K562 (cell line): ENCODE measurements around the gene PNPLA1. TPM values are rescaled to one million over a fixed set of nuclear protein-coding genes. Genes with fewer than 3 reads are reported as not detected.
A peak's percentile ranks its signal among the peaks of the same experiment; 100 is the strongest.

Source experiments
- ARID1B ChIP-seq: fragments of 450-650 bp; IDR thresholded peaks from 2 replicates; pipeline ENCODE4 v1.6.1; 2016; ENCODE audit warnings: antibody characterized with exemption, mild to moderate bottlenecking, inconsistent platforms
- GTF2A2 ChIP-seq: IDR thresholded peaks from 2 replicates; pipeline ENCODE4 v1.6.1; 2016; ENCODE audit warnings: mild to moderate bottlenecking, missing genetic modification characterization, missing compliant biosample characterization
- HMGN3 ChIP-seq: IDR thresholded peaks from 2 replicates; pipeline ENCODE4 v1.6.1; 2011; ENCODE audit warnings: borderline replicate concordance, low read depth, mild to moderate bottlenecking, mixed read lengths, low read length; ENCODE audit not compliant: insufficient read length; ENCODE audit errors: extremely low read depth
- KDM1A ChIP-seq, 2 experiments: fragments of 450-650 bp; IDR thresholded peaks; 2 replicates each; pipeline ENCODE4 v1.6.1; 2016; ENCODE audit warnings: mild to moderate bottlenecking in 2 of 2
- SMAD4 ChIP-seq: fragments of 250-450 bp; sonication (Bioruptor Pico); conservative IDR thresholded peaks from 2 replicates; pipeline ENCODE4 v1.8.0; 2021; ENCODE audit warnings: inconsistent platforms, mild to moderate bottlenecking, moderate library complexity
- SREBF1 ChIP-seq: fragments of 150-350 bp; IDR thresholded peaks from 2 replicates; pipeline ENCODE4 v1.6.1; 2014; ENCODE audit warnings: antibody characterized with exemption, low read depth, low read length, borderline replicate concordance
- SRF ChIP-seq, 2 experiments: fragments of 250-450, 450-650 bp in 1 of 2; sonication (Bioruptor Pico) in 1 of 2; sonication (generic) in 1 of 2; formaldehyde crosslinking; IDR thresholded peaks; 2 replicates each; pipeline versions ENCODE4 v1.5.0 to v1.5.1; 2020 to 2022; ENCODE audit warnings: mild to moderate bottlenecking in 1 of 2, missing genetic modification reagents in 1 of 2
- TAF9B ChIP-seq: fragments of 450-650 bp; IDR thresholded peaks from 2 replicates; pipeline ENCODE4 v1.6.1; 2018; ENCODE audit warnings: mild to moderate bottlenecking; ENCODE audit not compliant: partially characterized antibody
- ZBTB40 ChIP-seq, 2 experiments: fragments of 450-650 bp in 1 of 2; sonication (generic) in 1 of 2; formaldehyde crosslinking in 1 of 2; IDR thresholded peaks; 2 replicates each; pipeline versions ENCODE4 v1.7.1 to v1.9.0; 2016 to 2022; ENCODE audit warnings: inconsistent platforms in 1 of 2, mild to moderate bottlenecking in 1 of 2, missing genetic modification reagents in 1 of 2
- ZC3H11A ChIP-seq: IDR thresholded peaks from 2 replicates; pipeline ENCODE4 v1.6.1; 2012; ENCODE audit warnings: low read depth, low read length, improper control_type of control experiment
- ZC3H4 ChIP-seq: sonication (generic); formaldehyde crosslinking; IDR thresholded peaks from 2 replicates; pipeline ENCODE4 v1.9.0; 2021; ENCODE audit warnings: missing genetic modification reagents, borderline replicate concordance
- ZNF584 ChIP-seq: fragments of 200-800 bp; sonication (Bioruptor generic); IDR thresholded peaks from 2 replicates; pipeline ENCODE4 v1.6.1; 2016; ENCODE audit warnings: low read depth, mild to moderate bottlenecking, missing genetic modification characterization, missing compliant biosample characterization
- polyA plus RNA-seq, 8 experiments: library from polyadenylated mRNA; depleted of rRNA in 4 of 8; stranded (reverse) in 5 of 8; unstranded in 3 of 8; fragments of >200 nt; fragmentation: Nextera tagmentation in 2 of 8; fragmentation: Illumina TruSeq in 1 of 8; extraction: Ambion mirVana in 2 of 8; extraction: Trizol in 1 of 8; gene quantifications; 2 replicates each; pipeline versions ENCODE4 v1.2.1 to v1.2.3, GENCODE V29; 2011 to 2014; ENCODE audit warnings: inconsistent platforms in 1 of 8, missing spikeins in 1 of 8
- total RNA-seq, 7 experiments: library from RNA; depleted of rRNA in 6 of 7; stranded (reverse); fragments of >200 nt in 6 of 7; fragmentation: Illumina TruSeq in 2 of 7; extraction: Trizol in 2 of 7; gene quantifications; 2 replicates each; pipeline versions ENCODE4 v1.2.1 to v1.2.3, GENCODE V29; 2011 to 2021; ENCODE audit warnings: low replicate concordance in 1 of 7

Gene PNPLA1
- total and polyA plus RNA-seq, 9 of the 15 experiments (the other 6 are each of a cell fraction or from before 2014, with no cell fraction given) = 0.04 to 0.27 (median 0.13) TPM; not detected in 2

- no peak; the same call in 1 of the 2 replicates for TF ChIP-seq ZBTB40 (IDR thresholded peaks at IDR 0.05)
- no peak for TF ChIP-seq ZBTB40 (CRISPR knock-in tag; IDR thresholded peaks at IDR 0.05)
- TF ChIP-seq ARID1B = peak; percentile 63; the same call in 1 of the 2 replicates
- TF ChIP-seq ZNF584 (CRISPR knock-in tag) = peak; percentile 49
- TF ChIP-seq SREBF1 = no peak
- no peak for TF ChIP-seq ZC3H11A
- TF ChIP-seq SRF (CRISPR knock-in tag; IDR thresholded peaks at IDR 0.05) = 0 out of 4 replicates have a peak, but pooled peaks of 1 of the 2 experiments have one; percentile 40
- TF ChIP-seq SMAD4 (CRISPR knock-in tag) = peak; percentile 63; the same call in 1 of the 2 replicates
- 0 out of 2 replicates have a peak, but pooled peaks have one; percentile 26 for TF ChIP-seq GTF2A2 (tag)
- no peak for TF ChIP-seq TAF9B
- TF ChIP-seq KDM1A (IDR thresholded peaks at IDR 0.05) = peak in 1 of 2 experiments; percentile 29; a peak in 1 of 4 replicates
- no peak for TF ChIP-seq ZC3H4
- TF ChIP-seq HMGN3 = no peak
- TF ChIP-seq, all 486 proteins: peak for 83
Observed at GRCh38 chr6:36290668-36291620, 21.1 kb downstream of the PNPLA1 start (continued).
